ENCODE results near the gene C6. TPM values are rescaled to one million over a fixed set of nuclear protein-coding genes. Genes with fewer than 3 reads are reported as not detected.

Gene C6
- 0.27 and 3.4 TPM in 2 replicates for total RNA-seq (ENCODE audit: low replicate concordance)

GRCh38 chr5:41213340-41213739, at the start of gene C6:
TSS of gene C6 (minus strand) at chr5:41213532. CDS start at chr5:41203230, 10,302 bp downstream.
- DNase-seq (ENCODE audit: low read depth), result no peak
- H3K4me3 ChIP-seq (ENCODE audit: low read depth, low read length), result no peak within 1 kb of the TSS
- TF ChIP-seq CTCF (IDR thresholded peaks at IDR 0.05; ENCODE audit: insufficient read depth, low read length), result no peak

- H3K4me3 ChIP-seq (ENCODE audit: low read depth, low read length), result no peak overlapping the region
- DNase-seq (ENCODE audit: low read depth), result peak; percentile 45
- TF ChIP-seq CTCF (IDR thresholded peaks at IDR 0.05; ENCODE audit: insufficient read depth, low read length), result no peak
Measured at GRCh38 chr5:41256400-41256799, 43.1 kb upstream of the C6 start.

GRCh38 chr5:41253109-41253508, 39.8 kb upstream of the C6 start:
- H3K4me3 ChIP-seq (ENCODE audit: low read depth, low read length), result no peak overlapping the region
- no peak for TF ChIP-seq CTCF (IDR thresholded peaks at IDR 0.05; ENCODE audit: insufficient read depth, low read length)
- DNase-seq (ENCODE audit: low read depth), result no peak

- TF ChIP-seq CTCF (IDR thresholded peaks at IDR 0.05; ENCODE audit: insufficient read depth, low read length), result no peak
- no peak overlapping the region for H3K4me3 ChIP-seq (ENCODE audit: low read depth, low read length)
- DNase-seq (ENCODE audit: low read depth), result peak; percentile 70
Measured at GRCh38 chr5:41252036-41252435, 38.7 kb upstream of the C6 start.

- no peak overlapping the region for H3K4me3 ChIP-seq (ENCODE audit: low read depth, low read length)
- no peak for TF ChIP-seq CTCF (IDR thresholded peaks at IDR 0.05; ENCODE audit: insufficient read depth, low read length)
- no peak for DNase-seq (ENCODE audit: low read depth)
Measured at GRCh38 chr5:41250351-41250987, 37.1 kb upstream of the C6 start.

- H3K4me3 ChIP-seq (ENCODE audit: low read depth, low read length), result no peak overlapping the region
- no peak for TF ChIP-seq CTCF (IDR thresholded peaks at IDR 0.05; ENCODE audit: insufficient read depth, low read length)
- no peak for DNase-seq (ENCODE audit: low read depth)
Measured at GRCh38 chr5:41247135-41247534, 33.8 kb upstream of the C6 start.

- H3K4me3 ChIP-seq (ENCODE audit: low read depth, low read length), result no peak overlapping the region
- no peak for TF ChIP-seq CTCF (IDR thresholded peaks at IDR 0.05; ENCODE audit: insufficient read depth, low read length)
- peak; percentile 92 for DNase-seq (ENCODE audit: low read depth)
Measured at GRCh38 chr5:41246376-41246775, 33.0 kb upstream of the C6 start.

Data from fibroblast of the aortic adventitia (primary cell).